HFFc6 (cell line): Measurements from ENCODE around the gene L3HYPDH. TPM values are rescaled to one million over a fixed set of nuclear protein-coding genes. Genes with fewer than 3 reads are reported as not detected.
A peak's percentile ranks its signal among the peaks of the same experiment; 100 is the strongest.

Experiments used
- DNase-seq: peaks from one replicate; pipeline ENCODE4 v3.0.0-alpha.2; 2018
- H3K27ac Mint-ChIP-seq: 2 replicates; pipeline ENCODE4 v1.8.0; 2020; ENCODE audit warnings: mild to moderate bottlenecking, mixed read lengths
- H3K27me3 Mint-ChIP-seq: 2 replicates; pipeline ENCODE4 v1.8.0; 2021; ENCODE audit warnings: mild to moderate bottlenecking, moderate library complexity, mixed read lengths; ENCODE audit not compliant: insufficient read depth
- H3K36me3 Mint-ChIP-seq: 2 replicates; pipeline ENCODE4 v1.8.0; 2021; ENCODE audit warnings: low read depth, mixed read lengths
- H3K4me1 Mint-ChIP-seq: 2 replicates; pipeline ENCODE4 v1.8.0; 2020; ENCODE audit warnings: low read depth, mixed read lengths
- H3K4me3 Mint-ChIP-seq: 2 replicates; pipeline ENCODE4 v1.8.0; 2020; ENCODE audit warnings: mild to moderate bottlenecking, moderate library complexity, mixed read lengths
- H3K9me3 Mint-ChIP-seq: 2 replicates; pipeline ENCODE4 v1.8.0; 2020; ENCODE audit warnings: mild to moderate bottlenecking, mixed read lengths
- CTCF ChIP-seq: fragments of 200-600 bp; sonication (generic); IDR thresholded peaks from 2 replicates; pipeline ENCODE4 v1.5.0; 2021; ENCODE audit warnings: antibody characterized with exemption, mild to moderate bottlenecking
- total RNA-seq, 6 experiments: library from RNA; stranded (reverse); fragmentation: NEBNext Ultra II Directional; extraction: Animal tissue kit (Norgen Biotek cat#: 25700); gene quantifications; 2 replicates in 1 of 6; 3 replicates in 5 of 6; pipeline ENCODE4 v1.2.3, GENCODE V29; 2021

Gene L3HYPDH
- total RNA-seq, 6 experiments from 2014 or later = 20.6 to 25.7 (median 21.4) TPM

GRCh38 chr14:59427653-59428580, 56.3 kb downstream of the L3HYPDH start:
- Mint-ChIP-seq H3K4me3 (peak overlapping the region; percentile 55), H3K9me3 (no peaks in the 10 kb centered on the region), H3K27me3 (no peaks in the 10 kb centered on the region), H3K36me3 (no peaks in the 10 kb centered on the region), H3K27ac (peak overlapping the region; percentile 86), H3K4me1 (peaks cover 39% of the 10 kb centered on the region)
- TF ChIP-seq CTCF = no peak
- DNase-seq = peak; percentile 45

GRCh38 chr14:59425322-59425935, 58.8 kb downstream of the L3HYPDH start:
- DNase-seq = peak; percentile 13
- Mint-ChIP-seq H3K27ac (no peak overlapping the region), H3K4me1 (peaks cover 39% of the 10 kb centered on the region), H3K27me3 (no peaks in the 10 kb centered on the region), H3K4me3 (no peak overlapping the region), H3K36me3 (no peaks in the 10 kb centered on the region), H3K9me3 (no peaks in the 10 kb centered on the region)
- peak; percentile 53 for TF ChIP-seq CTCF

GRCh38 chr14:59424341-59425071, 59.7 kb downstream of the L3HYPDH start:
- Mint-ChIP-seq H3K36me3 (no peaks in the 10 kb centered on the region), H3K27me3 (no peaks in the 10 kb centered on the region; the same call in 1 of the 2 replicates), H3K4me3 (no peak overlapping the region), H3K4me1 (peaks cover 39% of the 10 kb centered on the region), H3K27ac (no peak overlapping the region), H3K9me3 (no peaks in the 10 kb centered on the region)
- DNase-seq = no peak
- TF ChIP-seq CTCF = no peak

Other genes with a start within 250 kb of the L3HYPDH start
- 1 to 10 TPM; 1.7 to 2.7 (median 2.1) TPM for gene GPR135, start 19.0 kb downstream of the L3HYPDH start, total RNA-seq
- 10 to 100 TPM; 54.8 to 71.5 (median 61.9) TPM for gene JKAMP, start 109 bp upstream of the L3HYPDH start, total RNA-seq
- gene CCDC175, start 92.4 kb upstream of the L3HYPDH start, total RNA-seq = not detected